Measurements from ENCODE around the gene HOXA13. TPM values are rescaled to one million over a fixed set of nuclear protein-coding genes. Genes with fewer than 3 reads are reported as not detected.
A peak's percentile ranks its signal among the peaks of the same experiment; 100 is the strongest.

Gene HOXA13
- total RNA-seq, 3 donors from 2014 or later, result 0.16 to 0.33 TPM; not detected in 1

DNA sequence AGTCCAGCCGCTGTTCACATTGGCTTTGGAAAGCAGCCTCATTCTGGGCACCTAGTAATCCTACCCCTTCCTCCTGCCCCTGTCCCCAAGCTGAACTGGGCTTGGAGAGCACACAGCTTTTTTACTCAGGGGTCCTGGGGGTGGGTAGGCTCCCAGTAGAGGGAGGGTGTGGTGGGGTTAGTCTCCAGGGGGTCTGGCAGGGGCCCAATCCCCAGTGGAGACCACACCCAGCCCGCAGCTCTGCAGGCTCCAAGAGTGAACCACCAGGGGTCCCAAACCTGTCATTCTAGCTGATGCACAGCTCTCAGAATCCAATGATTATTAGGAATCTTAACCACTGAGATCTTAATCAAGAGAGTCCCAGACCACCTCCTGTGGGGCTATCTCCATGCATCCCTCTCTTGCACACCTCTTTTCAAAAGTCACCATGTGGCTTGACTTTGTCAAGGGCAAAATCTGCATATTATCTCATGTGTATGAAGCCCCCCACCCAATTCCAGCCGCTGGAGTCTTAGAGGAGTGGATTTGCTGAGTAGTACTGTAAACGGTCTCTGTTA is 17.5 kb downstream of the HOXA13 start:
- TF ChIP-seq POLR2AphosphoS5 (IDR thresholded peaks at IDR 0.05), result no peak
- no peak for TF ChIP-seq CTCF (IDR thresholded peaks at IDR 0.05)
- TF ChIP-seq POLR2A (IDR thresholded peaks at IDR 0.05), result no peak
- Histone ChIP-seq H3K4me3 (no peak overlapping the region), H3K9me3 (no peaks in the 10 kb centered on the region), H3K4me1 (peaks cover 0 to 15% of the 10 kb centered on the region in 2 donors), H3K27ac (no peak overlapping the region), H3K27me3 (peaks cover 16 to 89% of the 10 kb centered on the region in 2 donors), H3K36me3 (no peaks in the 10 kb centered on the region)
- intact Hi-C loops (cut with DNase I; ENCODE audit: low total_unique reads), result no loop called here
- DNase-seq (ENCODE audit: low spot score in 2 of 2), result peak in 1 of 2 donors; percentile 46

DNA sequence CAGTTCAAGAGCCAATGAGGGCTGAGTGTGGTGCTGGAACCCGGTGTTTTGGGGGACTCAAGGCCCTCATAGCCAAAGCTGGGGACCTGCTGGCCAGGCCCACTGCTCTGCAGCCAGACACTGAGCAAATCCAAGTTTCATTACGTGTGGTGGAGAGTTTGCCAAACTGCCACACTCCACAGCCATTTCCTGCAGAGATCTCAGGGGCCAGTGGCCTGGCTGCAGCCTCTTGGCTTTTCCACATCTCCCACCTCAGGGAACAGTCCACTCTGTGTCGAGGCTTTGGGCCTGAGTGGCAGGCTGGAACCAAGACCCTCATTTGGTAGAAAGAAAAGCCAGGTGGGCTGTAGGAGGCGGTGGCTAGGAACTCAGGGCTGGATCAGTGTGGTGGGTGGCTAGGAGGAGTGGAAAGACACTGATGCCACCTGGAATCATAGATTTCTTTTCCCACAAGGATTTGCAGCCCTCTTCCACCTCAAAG is 18.1 kb downstream of the HOXA13 start:
- H3K4me3 ChIP-seq, result no peak overlapping the region
- H3K9me3 ChIP-seq, result no peaks in the 10 kb centered on the region
- DNase-seq (ENCODE audit: low spot score in 2 of 2), result no peak
- H3K4me1 ChIP-seq, result peaks cover 0 to 15% of the 10 kb centered on the region in 2 donors
- TF ChIP-seq POLR2AphosphoS5 (IDR thresholded peaks at IDR 0.05) (no peak), CTCF (IDR thresholded peaks at IDR 0.05) (no peak), POLR2A (IDR thresholded peaks at IDR 0.05) (no peak)
- H3K27me3 ChIP-seq, result peaks cover 16 to 89% of the 10 kb centered on the region in 2 donors
- no peak overlapping the region for H3K27ac ChIP-seq
- H3K36me3 ChIP-seq, result no peaks in the 10 kb centered on the region
- intact Hi-C loops (cut with DNase I; ENCODE audit: low total_unique reads), result no loop called here

DNA sequence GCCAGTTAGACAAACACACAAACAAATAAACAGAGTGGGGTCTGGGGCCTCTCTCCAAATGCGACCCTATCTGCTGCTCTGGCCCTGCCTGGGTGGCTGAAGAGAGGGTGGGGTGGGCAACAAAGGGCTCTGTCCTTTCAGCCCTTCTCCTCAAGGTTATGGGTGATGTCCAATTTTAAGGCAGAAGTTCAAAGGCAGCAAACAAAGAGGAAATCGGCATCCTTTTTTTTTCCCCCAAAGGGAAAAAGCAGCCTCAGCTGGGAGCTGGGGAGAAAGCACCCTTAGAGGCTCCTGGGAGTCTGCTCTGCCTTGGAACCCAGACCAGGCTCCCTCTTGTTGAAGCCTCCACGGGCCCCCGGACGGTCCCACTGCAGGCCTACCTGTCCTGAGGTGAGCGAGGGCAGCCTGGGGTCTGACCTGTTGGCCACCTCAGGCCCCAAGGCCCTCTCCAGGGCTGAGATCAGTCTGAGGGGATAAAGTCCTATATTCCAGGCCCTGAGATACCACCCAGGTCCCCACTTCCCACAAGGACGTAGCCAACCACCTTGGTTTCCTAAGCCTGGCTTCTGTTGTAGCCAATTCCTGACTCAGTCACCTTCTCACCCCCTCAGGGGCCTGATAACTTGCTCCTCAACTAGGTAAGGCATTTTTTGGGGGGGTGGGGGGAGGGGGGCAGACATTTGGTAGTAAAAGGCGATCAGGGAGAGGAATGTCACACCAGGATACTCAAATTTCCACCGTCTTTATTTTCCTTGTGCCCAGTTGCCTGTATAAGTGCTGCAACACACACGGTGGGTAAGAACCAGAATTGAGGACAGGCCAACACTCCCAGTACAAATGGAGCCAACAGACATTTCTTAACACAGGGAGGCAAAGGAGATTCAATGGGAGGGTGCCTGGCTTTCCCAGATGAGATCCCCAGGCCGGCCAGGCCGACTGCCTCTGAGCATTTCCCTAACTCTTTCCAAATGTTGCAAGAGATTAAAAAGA is 19.2 kb downstream of the HOXA13 start:
- Histone ChIP-seq H3K4me1 (peaks cover 0 to 15% of the 10 kb centered on the region in 2 donors), H3K9me3 (no peaks in the 10 kb centered on the region), H3K4me3 (no peak overlapping the region), H3K36me3 (no peaks in the 10 kb centered on the region), H3K27ac (no peak overlapping the region), H3K27me3 (peaks cover 16 to 88% of the 10 kb centered on the region in 2 donors)
- TF ChIP-seq POLR2A (IDR thresholded peaks at IDR 0.05) (no peak), POLR2AphosphoS5 (IDR thresholded peaks at IDR 0.05) (no peak), CTCF (IDR thresholded peaks at IDR 0.05) (no peak)
- intact Hi-C loops (cut with DNase I; ENCODE audit: low total_unique reads), result no loop called here
- no peak for DNase-seq (ENCODE audit: low spot score in 2 of 2)

DNA sequence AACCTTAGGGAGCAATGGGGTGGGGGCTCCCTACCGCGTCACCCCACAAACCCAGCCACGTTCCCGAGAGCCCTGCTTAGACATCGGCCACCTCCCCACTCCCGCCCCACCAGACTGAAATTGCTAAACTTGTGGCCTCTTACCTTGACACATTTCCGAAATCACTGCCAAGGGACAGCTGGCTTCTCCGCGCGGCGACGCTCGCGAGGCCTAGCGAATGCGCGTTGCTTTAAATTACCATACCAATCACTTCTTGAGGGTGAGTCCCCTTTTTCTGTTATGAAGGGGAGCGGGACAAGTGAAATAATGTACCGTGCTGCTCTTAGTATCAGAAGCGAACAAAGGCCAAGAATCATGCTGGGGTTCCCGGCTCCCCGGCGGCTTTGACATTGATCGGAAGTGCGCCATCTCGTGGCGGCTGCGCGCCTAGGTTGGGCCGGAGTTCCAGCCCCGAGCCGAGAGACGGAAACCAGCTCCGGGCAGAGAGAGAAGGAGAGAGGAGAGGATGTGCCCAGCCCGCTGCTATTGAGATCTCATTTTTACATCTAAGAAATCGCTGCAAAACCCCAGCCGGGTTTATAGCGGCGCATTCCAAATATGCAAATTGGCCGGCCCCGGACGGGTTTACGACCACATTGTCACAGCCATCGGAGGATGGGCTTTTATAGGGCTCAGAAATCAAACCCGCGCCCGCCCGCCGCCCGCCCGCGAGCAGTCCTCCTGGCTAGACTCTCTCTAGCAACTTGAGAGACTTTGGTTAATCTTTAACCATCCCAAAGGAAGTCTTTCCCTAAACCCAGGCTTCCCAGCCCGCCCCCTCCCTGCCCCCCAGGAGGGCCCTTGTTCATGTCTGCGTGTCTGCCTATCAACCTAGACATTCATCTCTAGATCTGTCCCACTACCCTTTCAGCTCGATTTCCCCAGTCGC is 20.1 kb downstream of the HOXA13 start:
- no peak overlapping the region for H3K27ac ChIP-seq
- peaks cover 0 to 11% of the 10 kb centered on the region in 2 donors for H3K4me1 ChIP-seq
- peak in 1 of 2 donors; percentile 56 for DNase-seq (ENCODE audit: low spot score in 2 of 2)
- no peak for TF ChIP-seq POLR2A (IDR thresholded peaks at IDR 0.05)
- TF ChIP-seq CTCF (IDR thresholded peaks at IDR 0.05), result peak; percentile 26 to 68 (median 66)
- TF ChIP-seq POLR2AphosphoS5 (IDR thresholded peaks at IDR 0.05), result peak in 1 of 3 donors; percentile 10
- H3K4me3 ChIP-seq, result peak overlapping the region in 2 of 3 donors; percentile 25 to 50
- peaks cover 16 to 88% of the 10 kb centered on the region in 2 donors for H3K27me3 ChIP-seq
- no peaks in the 10 kb centered on the region for H3K9me3 ChIP-seq
- no peaks in the 10 kb centered on the region for H3K36me3 ChIP-seq
- intact Hi-C loops (cut with DNase I; ENCODE audit: low total_unique reads), result loop anchor here (10.0 kb wide), 1 partner anchor 1325 kb away; no protein-coding TSS in a partner anchor

Data from breast epithelium (tissue), 4 donors.